BJ (cell line): Measurements from ENCODE around the gene C1QTNF8. TPM values are rescaled to one million over a fixed set of nuclear protein-coding genes. Genes with fewer than 3 reads are reported as not detected.
"Not testable (repeated sequence)": the region's sequence is repeated elsewhere in the genome, so short reads cannot be mapped to it uniquely, and the experiment has no call there.

Source experiments
- CTCF ChIA-PET: fragments of 350-600 bp; formaldehyde crosslinking; extraction: SDS; loops from one replicate; lab custom pipeline; 2021; ENCODE audit warnings: antibody characterized with exemption, inconsistent platforms; lab: Yijun Ruan, JAX
- POLR2A ChIA-PET: fragments of 300-600 bp; sonication (Branson Sonifier 250); formaldehyde crosslinking; extraction: SDS; loops from one replicate; lab custom pipeline; 2021; ENCODE audit warnings: antibody characterized with exemption; lab: Charles Lee
- DNase-seq: peaks from one replicate; pipeline ENCODE4 v3.0.0-alpha.2; 2011; ENCODE audit warnings: low read depth
- H3K27me3 ChIP-seq: 2 replicates; pipeline ENCODE4 v1.6.0; 2011; ENCODE audit warnings: low read length; ENCODE audit not compliant: control insufficient read depth, insufficient read depth
- H3K36me3 ChIP-seq: 2 replicates; pipeline ENCODE4 v1.5.1; 2011; ENCODE audit warnings: low read length; ENCODE audit not compliant: control insufficient read depth, insufficient read depth
- H3K4me3 ChIP-seq: 2 replicates; pipeline ENCODE4 v1.5.1; 2011; ENCODE audit warnings: low read depth, mild to moderate bottlenecking, control low read depth, low read length
- CTCF ChIP-seq: IDR thresholded peaks from 2 replicates; pipeline ENCODE4 v1.5.1; 2011; ENCODE audit warnings: low read depth, mild to moderate bottlenecking, control low read depth, inconsistent platforms, low read length, moderate library complexity; ENCODE audit not compliant: insufficient read depth
- polyA plus RNA-seq: library from polyadenylated mRNA; depleted of rRNA; stranded (reverse); fragments of >200 nt; gene quantifications from 2 replicates; pipeline ENCODE4 v1.2.3, GENCODE V29; 2011

Gene C1QTNF8
- polyA plus RNA-seq, 1 experiment, result not detected

GRCh38 chr16:1089439-1089821 is 6.6 kb downstream of the C1QTNF8 start:
- H3K27me3 ChIP-seq, result peaks cover 2% of the 10 kb centered on the region; the same call in 1 of the 2 replicates
- ChIA-PET CTCF (no interaction called here), POLR2A (no interaction called here)
- H3K36me3 ChIP-seq, result no peaks in the 10 kb centered on the region
- H3K4me3 ChIP-seq, result no peak overlapping the region
- no peak for TF ChIP-seq CTCF
- DNase-seq, result no peak

- no peak for DNase-seq
- CTCF ChIA-PET, result no interaction called here
- Histone ChIP-seq H3K36me3 (no peaks in the 10 kb centered on the region), H3K4me3 (no peak overlapping the region), H3K27me3 (peaks cover 2% of the 10 kb centered on the region; the same call in 1 of the 2 replicates)
- POLR2A ChIA-PET, result no interaction called here
- no peak for TF ChIP-seq CTCF
These were observed 7.5 kb downstream of the C1QTNF8 start for GRCh38 chr16:1088295-1089170.

GRCh38 chr16:1086443-1086842 is 9.6 kb downstream of the C1QTNF8 start:
- POLR2A ChIA-PET, H3K27me3 ChIP-seq, DNase-seq, H3K36me3 ChIP-seq, H3K4me3 ChIP-seq: not testable (repeated sequence)
- CTCF ChIA-PET, result interaction anchor here (1.1 kb wide), 1 partner anchor 377 kb away, joined by 3 read pairs; no protein-coding TSS in a partner anchor

GRCh38 chr16:1084971-1085370 is 11.1 kb downstream of the C1QTNF8 start:
- CTCF ChIA-PET, result no interaction called here
- POLR2A ChIA-PET, result no interaction called here
- DNase-seq, result no peak
- Histone ChIP-seq H3K27me3 (peaks cover 2% of the 10 kb centered on the region; the same call in 1 of the 2 replicates), H3K36me3 (no peaks in the 10 kb centered on the region), H3K4me3 (no peak overlapping the region)
- no peak for TF ChIP-seq CTCF

- CTCF ChIA-PET, result no interaction called here
These were observed 12.9 kb downstream of the C1QTNF8 start for GRCh38 chr16:1082952-1083675.

More at GRCh38 chr16:1082952-1083675, 12.9 kb downstream of the C1QTNF8 start:
- DNase-seq, result no peak
- POLR2A ChIA-PET, result no interaction called here
- Histone ChIP-seq H3K36me3 (no peaks in the 10 kb centered on the region), H3K4me3 (no peak overlapping the region), H3K27me3 (no peaks in the 10 kb centered on the region; the same call in 1 of the 2 replicates)
- TF ChIP-seq CTCF, result no peak
